ENCODE results near the gene VCAM1. TPM values are rescaled to one million over a fixed set of nuclear protein-coding genes. Genes with fewer than 3 reads are reported as not detected.

Gene VCAM1
- total and polyA plus RNA-seq, 2 of the 8 experiments (the other 6 are each of a cell fraction or from before 2014, with no cell fraction given), result 0.21 TPM; not detected in 1

- Histone ChIP-seq H3K9me3 (ENCODE audit: insufficient read depth in 2 of 2, low read depth in 1 of 2, low read length in 1 of 2) (no peaks in the 10 kb centered on the region), H3K4me1 (replicated peaks in 1 of 4; ENCODE audit: control insufficient read depth in 3 of 4, insufficient read depth in 4 of 4, low read length in 3 of 4) (no peaks in the 10 kb centered on the region; a peak in 1 of 7 replicates), H3K27ac (ENCODE audit: low read depth, low read length) (no peak overlapping the region), H3K4ac (replicated peaks; ENCODE audit: insufficient read length, low read depth, low read length) (no peak overlapping the region), H2BK15ac (ENCODE audit: low read length) (no peak overlapping the region), H4K20me1 (replicated peaks in 1 of 2; ENCODE audit: control insufficient read depth in 1 of 2, insufficient read depth in 2 of 2, low read length in 2 of 2) (no peaks in the 10 kb centered on the region), H4K8ac (ENCODE audit: extremely low read depth, insufficient read depth, low read length) (no peak overlapping the region), H3K36me3 (ENCODE audit: control insufficient read depth in 2 of 4, insufficient read depth in 4 of 4, low read length in 3 of 4) (no peaks in the 10 kb centered on the region), H3K23ac (ENCODE audit: insufficient read length) (no peak overlapping the region), H4K91ac (replicated peaks; ENCODE audit: insufficient read length, low read length) (no peak overlapping the region), H3K4me3 (ENCODE audit: extremely low read depth in 1 of 4, insufficient read depth in 2 of 4, low read depth in 3 of 4, low read length in 4 of 4) (no peak overlapping the region), H3K56ac (replicated peaks; ENCODE audit: insufficient read length, low read depth, low read length) (no peak overlapping the region), H4K5ac (ENCODE audit: insufficient read length, low read depth, low read length) (no peak overlapping the region), H3K14ac (ENCODE audit: insufficient read length) (no peak overlapping the region), H3K23me2 (ENCODE audit: low read depth, low read length) (no peaks in the 10 kb centered on the region), H2AFZ (ENCODE audit: low read length) (no peak overlapping the region), H3K79me2 (ENCODE audit: control insufficient read depth in 1 of 2, insufficient read depth in 2 of 2, low read length in 2 of 2) (no peaks in the 10 kb centered on the region), H2BK120ac (replicated peaks; ENCODE audit: low read depth, low read length) (no peak overlapping the region), H2BK12ac (ENCODE audit: low read depth, low read length) (no peak overlapping the region), H3K4me2 (ENCODE audit: insufficient read depth in 1 of 2, low read depth in 2 of 2, low read length in 2 of 2) (no peak overlapping the region), H3K79me1 (ENCODE audit: low read depth, low read length) (no peaks in the 10 kb centered on the region), H3K18ac (ENCODE audit: extremely low read depth, low read length) (no peak overlapping the region), H3K9ac (replicated peaks in 1 of 4; ENCODE audit: extremely low read depth in 1 of 4, low read depth in 3 of 4, low read length in 3 of 4) (no peak overlapping the region), H3K27me3 (replicated peaks in 1 of 4; ENCODE audit: control insufficient read depth in 3 of 4, extremely low read depth in 1 of 4, insufficient read depth in 3 of 4, low read length in 3 of 4) (no peaks in the 10 kb centered on the region), H2BK20ac (ENCODE audit: low read length) (no peak overlapping the region), H2AK5ac (ENCODE audit: low read depth, low read length) (no peak overlapping the region), H2BK5ac (ENCODE audit: low read depth, low read length) (no peak overlapping the region)
- no peak for FAIRE-seq
- 97% methylated on average over 5 of the region's 5 CpGs; no CpG with 5 or more reads in 1 of the 2 experiments for WGBS, 2 experiments (ENCODE audit: extremely low coverage in 1 of 2, insufficient coverage in 1 of 2, insufficient read length in 1 of 2, insufficient replicate concordance in 2 of 2, low coverage in 1 of 2, low lambda C conversion rate in 2 of 2, missing lambda C conversion rate in 1 of 2)
- no peak for DNase-seq (ENCODE audit: low read depth in 1 of 2, low spot score in 2 of 2)
- ChIA-PET POLR2A (ENCODE audit: partially characterized antibody) (no interaction called here), CTCF (ENCODE audit: partially characterized antibody) (no interaction called here)
- no peak for TF ChIP-seq ATF2 (IDR thresholded peaks at IDR 0.05; ENCODE audit: low read length)
- TF ChIP-seq RFX5 (IDR thresholded peaks at IDR 0.05; ENCODE audit: borderline replicate concordance, low read depth, low read length), result no peak
- TF ChIP-seq YY1 (IDR thresholded peaks at IDR 0.05; ENCODE audit: low read depth, low read length), result no peak
- no peak for TF ChIP-seq SP2 (IDR thresholded peaks at IDR 0.05; ENCODE audit: low read length)
- TF ChIP-seq POLR2A (IDR thresholded peaks at IDR 0.05; ENCODE audit: control extremely low read depth in 1 of 2, low read depth in 2 of 2, low read length in 2 of 2), result no peak
- no peak for TF ChIP-seq EGR1 (IDR thresholded peaks at IDR 0.05; ENCODE audit: borderline replicate concordance, low read depth, low read length)
- TF ChIP-seq SRF (IDR thresholded peaks at IDR 0.05; ENCODE audit: low read depth, low read length), result no peak
- TF ChIP-seq KDM1A (IDR thresholded peaks at IDR 0.05; ENCODE audit: borderline replicate concordance, low read length), result no peak
- no peak for TF ChIP-seq TBP (IDR thresholded peaks at IDR 0.05; ENCODE audit: low read depth, low read length)
- TF ChIP-seq TAF7 (optimal IDR thresholded peaks at IDR 0.05; ENCODE audit: borderline replicate concordance, low read depth, low read length), result no peak
- TF ChIP-seq BRCA1 (IDR thresholded peaks at IDR 0.05; ENCODE audit: low read depth, low read length), result no peak
- TF ChIP-seq CEBPB (IDR thresholded peaks at IDR 0.05; ENCODE audit: low read depth, low read length), result no peak
- TF ChIP-seq EZH2 (IDR thresholded peaks at IDR 0.05; ENCODE audit: low read depth, low read length, severe bottlenecking), result no peak
- TF ChIP-seq EP300 (IDR thresholded peaks at IDR 0.05; ENCODE audit: borderline replicate concordance in 1 of 2, low read depth in 2 of 2, low read length in 2 of 2), result no peak
Measured at GRCh38 chr1:100752791-100753190, 33.2 kb downstream of the VCAM1 start.

Measured in H1 (cell line).